Endothelial cell of umbilical vein (primary cell): ENCODE results near the gene CALCOCO2. TPM values are rescaled to one million over a fixed set of nuclear protein-coding genes. Genes with fewer than 3 reads are reported as not detected.

Experiments used
- BruUV-seq: library from RNA; stranded (reverse); fragments of 400-500 nt; replicated peaks from 2 replicates; lab custom pipeline; 2021; lab: Mats Ljungman, UMichigan
- CTCF ChIA-PET: fragments of 300-600, 350-600 bp; sonication (Branson Sonifier 250); formaldehyde crosslinking; loops from one replicate; lab custom pipeline; 2021; ENCODE audit warnings: antibody characterized with exemption, inconsistent platforms; lab: Charles Lee
- POLR2A ChIA-PET: fragments of 300-600, 350-600 bp; sonication (Branson Sonifier 250); formaldehyde crosslinking; loops from one replicate; lab custom pipeline; 2021; ENCODE audit warnings: antibody characterized with exemption, inconsistent platforms; lab: Charles Lee
- DNase-seq: peaks from one replicate; pipeline ENCODE4 v3.0.0-alpha.2; 2011; ENCODE audit warnings: low read depth, low spot score
- FAIRE-seq: peaks from 2 replicates; lab custom pipeline; 2011; peaks lifted over from hg19 to GRCh38; lab: Jason Lieb, UNC
- H2AFZ ChIP-seq: 2 replicates; pipeline ENCODE4 v1.6.0; 2012; ENCODE audit warnings: low read depth, low read length, control low read depth, inconsistent platforms
- H3K27ac ChIP-seq: 2 replicates; pipeline ENCODE4 v1.5.1; 2011; ENCODE audit warnings: low read depth, mild to moderate bottlenecking, control low read depth, low read length, moderate library complexity; ENCODE audit not compliant: insufficient read depth
- H3K27me3 ChIP-seq, 2 experiments: 2 replicates each; pipeline versions ENCODE4 v1.6.0 to v1.6.1; 2011; ENCODE audit warnings: low read length in 2 of 2, mixed read lengths in 1 of 2; ENCODE audit not compliant: control insufficient read depth in 2 of 2, insufficient read depth in 2 of 2
- H3K36me3 ChIP-seq, 2 experiments: 2 replicates in 1 of 2; 3 replicates in 1 of 2; pipeline ENCODE4 v1.5.1; 2011; ENCODE audit warnings: low read length in 2 of 2, mild to moderate bottlenecking in 1 of 2, moderate library complexity in 1 of 2; ENCODE audit not compliant: control insufficient read depth in 2 of 2, insufficient read depth in 2 of 2; ENCODE audit errors: extremely low read depth in 1 of 2
- H3K4me1 ChIP-seq: 3 replicates; pipeline ENCODE4 v1.5.1; 2011; ENCODE audit warnings: mild to moderate bottlenecking, low read length; ENCODE audit not compliant: control insufficient read depth, insufficient read depth; ENCODE audit errors: extremely low read depth
- H3K4me2 ChIP-seq: 2 replicates; pipeline ENCODE4 v1.6.1; 2011; ENCODE audit warnings: low read length, control low read depth, mixed read lengths; ENCODE audit not compliant: insufficient read depth
- H3K4me3 ChIP-seq, 3 experiments: fragments of 200-600 bp in 1 of 3; sonication (generic), shearing (Covaris generic) in 1 of 3; replicated peaks in 1 of 3; 2 replicates each; pipeline ENCODE4 v1.5.1; 2011 to 2016; ENCODE audit warnings: control low read depth in 3 of 3, low read length in 3 of 3, mild to moderate bottlenecking in 2 of 3, inconsistent platforms in 1 of 3, low read depth in 1 of 3, moderate library complexity in 1 of 3; ENCODE audit not compliant: insufficient read depth in 1 of 3
- H3K79me2 ChIP-seq: 2 replicates; pipeline ENCODE4 v1.6.0; 2012; ENCODE audit warnings: low read length, inconsistent platforms; ENCODE audit not compliant: control insufficient read depth, insufficient read depth
- H3K9ac ChIP-seq: replicated peaks from 2 replicates; pipeline ENCODE3; 2011; ENCODE audit warnings: low read length, control low read depth; ENCODE audit not compliant: insufficient read depth; ENCODE audit errors: extremely low read depth
- H3K9me1 ChIP-seq: replicated peaks from 3 replicates; pipeline ENCODE4 v1.6.0; 2011; ENCODE audit warnings: mild to moderate bottlenecking, low read length; ENCODE audit not compliant: control insufficient read depth, insufficient read depth; ENCODE audit errors: extremely low read depth
- H3K9me3 ChIP-seq: replicated peaks from 2 replicates; pipeline ENCODE4 v1.5.1; 2012; ENCODE audit warnings: low read length, inconsistent platforms; ENCODE audit not compliant: control insufficient read depth, insufficient read depth
- H4K20me1 ChIP-seq: replicated peaks from 2 replicates; pipeline ENCODE3; 2011; ENCODE audit warnings: mild to moderate bottlenecking, low read length; ENCODE audit not compliant: control insufficient read depth, insufficient read depth; ENCODE audit errors: extremely low read depth
- CTCF ChIP-seq, 2 donors: IDR thresholded peaks; 1 replicate in 1 of 2; 2 replicates in 1 of 2; pipeline ENCODE4 v1.5.1; 2011; ENCODE audit warnings: low read length in 2 of 2, mild to moderate bottlenecking in 2 of 2, moderate library complexity in 2 of 2, control low read depth in 1 of 2, inconsistent platforms in 1 of 2, low read depth in 1 of 2; ENCODE audit not compliant: insufficient read depth in 1 of 2; ENCODE audit errors: extremely low read depth in 1 of 2
- EZH2 ChIP-seq: IDR thresholded peaks from 2 replicates; pipeline ENCODE4 v1.6.1; 2012; ENCODE audit warnings: borderline replicate concordance, low read depth, mild to moderate bottlenecking, moderate library complexity, low read length, inconsistent platforms; ENCODE audit not compliant: severe bottlenecking
- FOS ChIP-seq: IDR thresholded peaks from 2 replicates; pipeline ENCODE4 v1.6.1; 2011; ENCODE audit warnings: mild to moderate bottlenecking, low read length, moderate library complexity, borderline replicate concordance; ENCODE audit not compliant: insufficient read depth
- GATA2 ChIP-seq: IDR thresholded peaks from 2 replicates; pipeline ENCODE4 v1.7.0; 2011; ENCODE audit warnings: low read depth, mild to moderate bottlenecking, moderate library complexity, mixed read lengths, low read length; ENCODE audit not compliant: insufficient read length, insufficient read depth
- JUN ChIP-seq: IDR thresholded peaks from 2 replicates; pipeline ENCODE4 v1.6.1; 2011; ENCODE audit warnings: borderline replicate concordance, low read depth; ENCODE audit not compliant: insufficient read length, insufficient read depth
- MAX ChIP-seq: IDR thresholded peaks from 2 replicates; pipeline ENCODE4 v1.6.1; 2011; ENCODE audit not compliant: insufficient read depth, insufficient read length
- MYC ChIP-seq: IDR thresholded peaks from one replicate; pipeline ENCODE4 v1.6.1; 2011; ENCODE audit warnings: mild to moderate bottlenecking, low read depth, low read length
- POLR2A ChIP-seq: IDR thresholded peaks from 2 replicates; pipeline ENCODE4 v1.6.1; 2012; ENCODE audit warnings: low read depth, mild to moderate bottlenecking, control low read depth, low read length
- POLR2AphosphoS5 ChIP-seq: IDR thresholded peaks from 2 replicates; pipeline ENCODE4 v1.6.1; 2012; ENCODE audit warnings: low read depth, mild to moderate bottlenecking, control low read depth, low read length, moderate library complexity; ENCODE audit not compliant: insufficient read depth
- dilution Hi-C: fragments of 300-500 bp; cut with MboI; formaldehyde crosslinking; loops from one replicate; pipeline ENCODE4 v1.15.0; 2019; ENCODE audit warnings: low sequenced_read_pairs; ENCODE audit not compliant: extremely low pct_ligation_motif_present
- intact Hi-C: fragments of 100-400 bp; cut with micrococcal nuclease; formaldehyde crosslinking; loops from one replicate; pipeline ENCODE4 v1.10.0; 2022
- polyA plus RNA-seq, 4 experiments: library from polyadenylated mRNA; depleted of rRNA in 3 of 4; stranded (reverse) in 3 of 4; unstranded in 1 of 4; fragments of >200 nt; gene quantifications; 2 replicates each; pipeline versions ENCODE4 v1.2.1 to v1.2.3, GENCODE V29; 2011 to 2012; ENCODE audit warnings: missing spikeins in 1 of 4
- total RNA-seq: library from RNA; stranded (reverse); gene quantifications from 2 replicates; pipeline ENCODE4 v1.2.3, GENCODE V29; 2021

CALCOCO2 gene
- total and polyA plus RNA-seq, 2 donors (not counting 3 experiments of a cell fraction or from before 2014, with no cell fraction given): 20.6 to 64.9 TPM

- DNase-seq (no peak), FAIRE-seq (no peak)
- no peaks in the 10 kb centered on the region for H3K79me2 ChIP-seq
- CTCF ChIA-PET: interaction anchor here (1.0 to 25.1 kb wide), 10 partner anchors 8 to 220 kb away, joined by 3 to 1186 read pairs (median 16); no protein-coding TSS in a partner anchor
- no peaks in the 10 kb centered on the region for H3K36me3 ChIP-seq
- peaks cover 9 to 21% of the 10 kb centered on the region in 2 experiments for H3K27me3 ChIP-seq
- intact Hi-C loops (no loop called here), dilution Hi-C loops (no loop called here)
- BruUV-seq: no TSS peak
- no peaks in the 10 kb centered on the region for H4K20me1 ChIP-seq
- no peak for TF ChIP-seq JUN
- no peak for TF ChIP-seq MYC
- no peak for TF ChIP-seq MAX
- no peak for TF ChIP-seq POLR2AphosphoS5
- no peak for TF ChIP-seq EZH2
- TF ChIP-seq POLR2A: no peak
- no peak for TF ChIP-seq FOS
- TF ChIP-seq CTCF (IDR thresholded peaks at IDR 0.05; ENCODE audit: extremely low read depth in 1 of 2, insufficient read depth in 1 of 2, low read depth in 1 of 2, low read length in 2 of 2): no peak
- TF ChIP-seq GATA2: no peak
- no peak overlapping the region for H3K9ac ChIP-seq
- no peaks in the 10 kb centered on the region for H3K9me1 ChIP-seq
- no peak overlapping the region for H3K4me2 ChIP-seq
- POLR2A ChIA-PET: interaction anchor here (1.0 kb wide), 1 partner anchor 67 kb away, joined by 3 read pairs; no protein-coding TSS in a partner anchor
- H2AFZ ChIP-seq: no peak overlapping the region
- no peak overlapping the region for H3K4me3 ChIP-seq
- H3K4me1 ChIP-seq: peaks cover 2% of the 10 kb centered on the region
- no peak overlapping the region for H3K27ac ChIP-seq
- no peaks in the 10 kb centered on the region for H3K9me3 ChIP-seq
These were observed 18.8 kb upstream of the CALCOCO2 start for GRCh38 chr17:48812001-48812400.
